Right lobe of liver (tissue), 4 donors: ENCODE measurements around the gene PNPLA5.

Experiments used
- CTCF ChIP-seq, 4 donors: fragments of 200-600 bp in 3 of 4; fragments of 450-650 bp in 1 of 4; IDR thresholded peaks; one replicate each; pipeline versions ENCODE4 v1.5.1 to v1.8.0; 2016 to 2022; ENCODE audit warnings: antibody characterized with exemption in 4 of 4, mild to moderate bottlenecking in 2 of 4
- POLR2A ChIP-seq: fragments of 450-650 bp; IDR thresholded peaks from one replicate; pipeline ENCODE4 v1.6.1; 2017; ENCODE audit warnings: antibody characterized with exemption, mild to moderate bottlenecking
- donor health status: DM: no; HTN: no; CAD: no.
- donor health status: DM: no; HTN: no; CAD: no.
- donor health status: DM: no; HTN: yes; CAD: no.

- TF ChIP-seq CTCF (IDR thresholded peaks at IDR 0.05), result no peak
- TF ChIP-seq POLR2A, result no peak
Observed at GRCh38 chr22:43901976-43902643, 10.3 kb upstream of the PNPLA5 start.
